ENCODE results near the gene CCDC159. TPM values are rescaled to one million over a fixed set of nuclear protein-coding genes. Genes with fewer than 3 reads are reported as not detected.

Gene CCDC159
- total RNA-seq, 1 experiment from 2014 or later, result 6.8 TPM

DNA sequence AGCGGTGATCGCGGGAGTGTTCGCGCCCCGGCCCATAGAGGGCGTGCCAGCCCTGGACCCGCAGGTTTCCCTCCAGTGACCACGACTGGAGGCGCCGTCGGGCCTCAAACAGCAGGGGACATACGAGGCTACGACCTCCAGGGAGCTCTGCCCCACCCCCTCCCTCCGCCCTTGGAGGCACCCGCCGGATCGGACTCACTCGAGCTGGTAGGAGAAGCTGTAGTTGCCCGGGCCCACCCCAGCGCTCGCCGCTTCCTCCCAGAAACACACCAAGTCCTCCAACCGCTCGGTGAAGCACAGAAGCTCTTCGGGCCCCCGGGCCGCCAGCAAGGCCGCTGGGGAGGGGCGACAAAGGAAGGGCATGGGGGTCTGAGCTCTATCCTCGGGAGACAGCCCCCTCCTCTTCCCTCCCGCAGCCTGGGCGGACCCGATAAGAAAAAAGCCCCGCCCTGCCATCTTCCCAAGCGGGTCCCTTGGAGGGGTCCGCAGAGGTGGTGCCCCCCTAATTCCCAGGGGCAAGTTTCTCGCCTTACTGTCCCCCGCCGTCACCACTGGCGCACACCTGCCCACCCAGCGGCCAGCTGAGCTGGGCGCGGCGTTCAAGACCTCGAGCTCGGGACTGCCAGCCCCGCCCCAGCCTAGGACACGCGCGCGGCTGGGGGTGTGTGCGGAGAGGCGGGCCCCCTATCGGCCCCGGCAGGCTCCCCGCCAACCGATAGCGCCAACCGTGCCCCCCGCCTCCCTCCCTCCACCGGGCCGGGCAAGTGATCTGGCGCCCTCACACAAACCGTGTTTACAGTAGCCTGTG is 36.8 kb downstream of the CCDC159 start:
- H3K4me3 Mint-ChIP-seq, result peak overlapping the region; percentile 91
- H3K9me3 Mint-ChIP-seq, result peaks cover 3% of the 10 kb centered on the region; the same call in 1 of the 2 replicates
- H3K27ac Mint-ChIP-seq, result peak overlapping the region; percentile 95
- H3K36me3 Mint-ChIP-seq, result peaks cover 4% of the 10 kb centered on the region
- H3K4me1 Mint-ChIP-seq, result peaks cover 23% of the 10 kb centered on the region
- H3K27me3 Mint-ChIP-seq (ENCODE audit: low read depth), result peaks cover 3% of the 10 kb centered on the region; the same call in 1 of the 2 replicates
- peak; percentile 87 for DNase-seq (ENCODE audit: low spot score)
- CTCF ChIA-PET, result interaction anchor here (0.6 to 5.3 kb wide), 49 partner anchors 8 to 257 kb away, joined by 3 to 308 read pairs (median 5); partner anchors contain the start of genes CCDC159, CNN1, DOCK6 and ELAVL3
- 0 out of 2 replicates have a peak, but pooled peaks have one; percentile 0 for ATAC-seq
- POLR2A ChIA-PET, result interaction anchor here (0.7 to 5.9 kb wide), 9 partner anchors 8 to 525 kb away, joined by 3 to 115 read pairs (median 5); partner anchors contain the start of genes ELOF1, ODAD3, PRKCSH and RGL3
- TF ChIP-seq GRHL2 (CRISPR knock-in tag; IDR thresholded peaks at IDR 0.05; ENCODE audit: insufficient replicate concordance, severe bottlenecking) (no peak), NR2C2 (CRISPR knock-in tag; IDR thresholded peaks at IDR 0.05) (no peak), ZNF512 (CRISPR knock-in tag; IDR thresholded peaks at IDR 0.05; ENCODE audit: borderline replicate concordance) (no peak), ZNF532 (CRISPR knock-in tag; IDR thresholded peaks at IDR 0.05; ENCODE audit: borderline replicate concordance) (no peak), SOX15 (CRISPR knock-in tag; IDR thresholded peaks at IDR 0.05) (no peak), TEAD1 (CRISPR knock-in tag; IDR thresholded peaks at IDR 0.05) (no peak; the same call in 1 of the 2 replicates), ATF6 (CRISPR knock-in tag; IDR thresholded peaks at IDR 0.05) (no peak), PRRX2 (CRISPR knock-in tag; IDR thresholded peaks at IDR 0.05) (peak; percentile 68; the same call in 1 of the 2 replicates), ETV6 (CRISPR knock-in tag; IDR thresholded peaks at IDR 0.05) (no peak), ZNF281 (CRISPR knock-in tag; IDR thresholded peaks at IDR 0.05) (no peak), ZNF671 (CRISPR knock-in tag; IDR thresholded peaks at IDR 0.05) (no peak), AR (CRISPR knock-in tag; IDR thresholded peaks at IDR 0.05) (no peak), ELF4 (CRISPR knock-in tag; IDR thresholded peaks at IDR 0.05; ENCODE audit: low read depth) (no peak), STAT6 (CRISPR knock-in tag; conservative IDR thresholded peaks at IDR 0.05; ENCODE audit: low read depth) (no peak), JUN (CRISPR knock-in tag; IDR thresholded peaks at IDR 0.05) (no peak), ERG (CRISPR knock-in tag; IDR thresholded peaks at IDR 0.05) (0 out of 2 replicates have a peak, but pooled peaks have one; percentile 59)
